Measurements from ENCODE around the gene NUDT3.
"Not testable (repeated sequence)": the region's sequence is repeated elsewhere in the genome, so short reads cannot be mapped to it uniquely, and the experiment has no call there.

The NUDT3 gene

DNA sequence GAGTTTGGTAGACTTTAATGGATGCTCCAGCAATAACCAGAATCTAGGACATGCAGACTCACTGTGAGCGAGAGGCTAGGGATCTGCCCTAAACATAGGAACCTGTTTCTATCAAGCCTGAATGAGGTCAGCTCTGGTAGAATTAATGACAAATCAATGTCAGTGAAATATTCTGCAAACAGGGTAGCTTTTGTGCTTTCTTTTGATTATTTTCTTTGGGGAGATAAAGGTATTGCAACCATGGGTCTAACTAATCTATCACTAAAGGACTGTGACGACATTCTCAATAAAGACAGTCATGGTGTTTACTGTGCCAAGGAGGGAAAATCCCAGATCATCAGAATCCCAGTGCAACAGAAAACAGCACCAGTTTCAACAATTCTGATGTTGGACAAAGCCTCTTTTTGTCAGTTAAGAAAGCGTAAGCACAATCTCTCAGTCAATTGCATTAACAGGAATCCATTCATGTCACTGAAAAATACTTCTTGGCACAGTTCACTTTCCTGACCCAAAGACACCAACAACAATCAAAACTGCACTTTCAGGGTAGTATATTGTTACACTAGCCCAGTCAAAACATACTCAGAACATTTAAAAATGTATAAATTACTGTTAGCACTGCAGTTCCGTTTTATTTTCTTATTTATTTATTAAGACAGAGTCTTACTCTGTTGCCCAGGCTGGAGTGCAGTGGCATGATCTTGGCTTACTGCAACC is 106.9 kb downstream of the NUDT3 start:
- DNase-seq (ENCODE audit: low spot score), result peak; percentile 93

DNA sequence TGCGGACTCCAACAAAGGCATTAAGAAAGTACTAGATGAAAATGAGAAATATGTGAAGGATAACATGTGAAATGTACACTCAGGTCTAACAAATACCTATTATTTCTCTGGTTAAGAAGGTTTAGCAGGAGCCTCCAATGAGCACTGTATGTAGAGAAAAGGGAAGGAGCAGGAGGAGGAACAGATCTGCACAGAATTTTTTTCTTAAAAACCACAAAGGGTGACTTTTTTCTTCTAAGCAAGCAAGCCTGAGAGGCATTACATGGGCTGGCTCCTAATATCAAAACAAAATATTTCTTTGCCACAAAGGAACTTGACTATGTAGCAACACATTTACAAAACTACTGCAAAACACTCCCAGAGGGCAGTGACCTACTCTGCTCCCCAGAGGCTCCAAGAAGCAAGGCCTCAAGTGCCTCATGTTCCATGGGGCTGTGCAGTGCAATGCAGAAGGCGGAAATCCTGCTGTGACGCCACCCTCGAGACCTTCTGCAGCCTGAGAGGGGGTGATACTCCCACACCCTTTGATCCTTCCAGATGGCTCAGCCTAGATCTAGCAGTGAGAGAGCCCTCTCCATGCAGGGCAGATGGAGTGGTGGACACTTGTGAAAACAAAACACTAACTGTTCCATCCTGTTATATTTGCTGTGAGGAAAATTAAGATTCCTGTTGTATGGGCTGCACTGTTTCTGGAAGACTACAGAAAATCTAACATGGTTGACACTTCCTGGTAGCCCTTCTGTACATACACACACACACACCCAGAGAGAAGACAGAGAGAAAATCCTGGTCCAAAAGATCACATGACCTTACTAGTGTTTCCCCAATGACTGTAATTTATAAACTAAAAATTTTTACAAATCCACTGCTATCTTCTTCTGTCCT is 107.7 kb downstream of the NUDT3 start:
- peak; percentile 79 for DNase-seq (ENCODE audit: low spot score)

DNA sequence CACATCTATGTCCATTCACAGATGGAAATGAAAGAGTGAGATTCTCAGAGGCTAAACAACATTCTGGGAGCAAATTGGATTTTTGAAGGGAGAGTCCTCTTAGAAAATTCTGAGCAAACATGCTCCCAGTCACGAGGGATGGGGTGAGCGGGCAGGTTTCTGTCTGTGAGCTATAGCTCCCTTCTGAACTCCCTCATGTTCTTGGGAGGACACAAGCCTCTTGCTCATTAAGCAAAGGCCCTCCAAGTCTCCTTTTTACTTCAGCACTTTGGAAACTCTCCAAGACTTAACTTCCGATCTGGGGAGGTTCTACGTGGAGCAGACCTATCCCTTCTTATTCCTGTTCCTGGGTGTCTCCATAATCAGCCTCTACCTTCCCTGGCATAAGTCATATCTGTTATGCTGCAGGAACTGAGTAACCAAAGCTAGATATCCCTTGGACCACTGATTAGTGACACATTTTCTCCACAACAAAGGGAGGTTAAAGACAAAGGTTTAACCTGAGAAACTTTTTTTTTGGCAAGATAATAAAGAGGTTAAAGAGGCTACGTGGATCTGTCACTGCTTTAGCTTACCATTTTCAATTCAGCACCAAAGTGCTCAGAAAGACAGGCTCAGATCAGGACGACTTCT is 110.7 kb downstream of the NUDT3 start:
- DNase-seq (ENCODE audit: low spot score), result no peak

DNA sequence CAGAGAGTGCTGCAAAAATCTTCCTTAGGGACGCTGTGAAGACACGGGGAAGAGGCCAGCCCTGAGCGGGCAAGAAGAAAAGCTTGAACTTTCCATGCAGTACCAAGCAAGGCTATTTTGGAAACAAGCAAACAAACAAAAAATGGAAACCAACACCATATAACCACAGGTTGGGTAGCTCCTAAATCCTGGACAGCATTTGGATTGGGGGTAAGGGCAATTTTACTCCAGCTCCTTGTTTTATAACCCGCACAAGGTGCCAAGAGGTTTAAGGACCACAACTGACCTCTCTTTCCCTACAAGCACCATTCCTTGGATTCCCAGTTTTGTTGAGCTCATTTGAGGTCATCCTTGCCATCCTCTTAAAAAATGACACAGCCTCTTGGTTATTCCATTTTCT is 112.3 kb downstream of the NUDT3 start:
- no peak for DNase-seq (ENCODE audit: low spot score)

DNA sequence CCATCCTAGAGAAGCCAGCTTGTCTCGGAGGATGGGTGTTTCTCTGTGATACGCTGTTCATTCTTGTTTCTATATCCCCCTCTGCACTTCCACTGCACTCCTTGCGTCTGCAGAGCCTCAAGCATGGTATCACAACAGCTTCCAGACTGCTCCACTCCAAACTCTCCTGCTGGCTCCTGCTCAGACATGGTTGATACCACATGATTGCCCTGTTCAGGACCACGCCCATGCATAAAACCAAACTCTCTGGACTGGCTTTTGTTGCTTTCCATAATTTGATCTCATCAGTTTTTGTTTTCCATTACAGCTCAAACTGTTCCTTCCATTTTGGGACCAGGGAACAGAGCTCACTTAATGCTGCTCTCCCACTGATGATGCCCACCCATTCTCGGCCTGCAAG is 113.6 kb downstream of the NUDT3 start:
- DNase-seq (ENCODE audit: low spot score), result no peak

DNA sequence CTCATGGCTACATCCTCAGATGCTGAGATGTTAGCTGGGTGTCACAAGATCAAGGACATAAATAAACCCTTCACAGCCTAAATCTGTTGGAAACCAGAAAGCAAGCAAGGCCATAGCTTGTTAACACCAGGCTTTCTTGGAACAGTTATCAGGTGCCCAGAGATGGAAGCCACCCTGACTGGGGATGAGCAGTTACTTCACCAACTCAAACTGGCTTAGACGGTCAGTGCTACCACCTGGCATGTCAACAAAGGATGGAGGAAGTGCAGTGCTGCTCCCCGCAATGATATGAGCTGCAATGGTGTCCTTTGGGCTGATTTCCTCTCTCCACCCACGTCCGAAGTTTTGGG is 114.7 kb downstream of the NUDT3 start:
- DNase-seq (ENCODE audit: low spot score), result no peak

DNA sequence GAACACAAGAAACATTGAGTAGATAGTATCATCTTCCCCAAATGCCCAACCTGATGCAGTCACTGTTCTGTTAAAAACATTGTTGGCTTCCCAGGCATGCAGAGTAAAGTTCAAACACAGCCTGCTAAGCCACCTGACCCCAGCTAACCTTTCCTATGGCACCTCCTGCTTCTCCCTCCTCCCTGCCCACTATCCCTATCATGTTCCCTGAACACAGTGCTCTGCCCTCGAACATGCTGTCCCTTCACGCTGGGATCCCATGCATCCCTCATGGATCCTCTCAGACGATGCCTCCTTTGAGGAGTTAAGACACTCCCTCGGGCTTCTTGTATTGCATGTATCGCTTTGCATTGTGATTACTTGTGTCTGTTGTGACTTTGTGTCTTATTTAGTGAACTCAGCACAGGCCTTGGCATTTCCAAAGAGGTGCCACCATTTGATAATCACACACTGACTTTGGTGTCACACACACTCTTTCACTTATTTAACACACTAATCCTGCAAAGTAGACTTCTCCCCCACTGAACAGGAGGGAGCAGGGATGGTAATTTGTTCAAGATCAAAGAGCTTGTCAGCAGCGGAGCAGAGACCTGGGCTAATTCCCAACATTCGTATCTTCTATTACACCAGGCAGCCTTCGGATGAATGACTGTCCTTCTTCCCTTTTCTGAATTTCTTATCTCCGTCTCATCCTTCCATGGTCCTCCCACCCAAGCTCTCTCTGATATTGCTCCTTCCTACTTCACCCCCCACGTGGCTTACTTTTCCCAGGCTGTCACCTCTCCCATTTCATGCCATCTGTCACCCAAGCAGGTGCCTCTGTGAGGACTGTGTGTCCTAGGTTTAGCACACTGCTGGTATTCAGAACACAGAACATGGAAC is 115.3 kb downstream of the NUDT3 start:
- DNase-seq (ENCODE audit: low spot score), result no peak

DNA sequence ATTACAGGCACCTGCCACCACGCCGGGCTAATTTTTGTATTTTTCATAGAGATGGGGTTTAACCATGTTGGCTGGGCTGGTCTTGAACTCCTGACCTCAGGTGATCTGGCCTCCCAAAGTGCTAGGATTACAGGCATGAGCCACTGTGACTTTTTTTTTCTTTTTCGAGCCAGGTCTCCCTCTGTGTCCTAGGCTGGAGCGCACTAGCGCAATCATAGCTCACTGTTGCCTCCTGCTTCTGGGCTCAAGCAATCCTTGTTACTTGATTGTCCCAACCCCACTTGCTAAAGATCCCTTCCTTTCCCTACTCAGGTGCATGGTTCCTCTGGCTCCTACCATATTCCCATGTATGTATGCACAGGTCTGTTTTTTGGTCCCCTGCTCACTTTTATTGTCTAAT is 116.3 kb downstream of the NUDT3 start:
- no peak for DNase-seq (ENCODE audit: low spot score)

DNA sequence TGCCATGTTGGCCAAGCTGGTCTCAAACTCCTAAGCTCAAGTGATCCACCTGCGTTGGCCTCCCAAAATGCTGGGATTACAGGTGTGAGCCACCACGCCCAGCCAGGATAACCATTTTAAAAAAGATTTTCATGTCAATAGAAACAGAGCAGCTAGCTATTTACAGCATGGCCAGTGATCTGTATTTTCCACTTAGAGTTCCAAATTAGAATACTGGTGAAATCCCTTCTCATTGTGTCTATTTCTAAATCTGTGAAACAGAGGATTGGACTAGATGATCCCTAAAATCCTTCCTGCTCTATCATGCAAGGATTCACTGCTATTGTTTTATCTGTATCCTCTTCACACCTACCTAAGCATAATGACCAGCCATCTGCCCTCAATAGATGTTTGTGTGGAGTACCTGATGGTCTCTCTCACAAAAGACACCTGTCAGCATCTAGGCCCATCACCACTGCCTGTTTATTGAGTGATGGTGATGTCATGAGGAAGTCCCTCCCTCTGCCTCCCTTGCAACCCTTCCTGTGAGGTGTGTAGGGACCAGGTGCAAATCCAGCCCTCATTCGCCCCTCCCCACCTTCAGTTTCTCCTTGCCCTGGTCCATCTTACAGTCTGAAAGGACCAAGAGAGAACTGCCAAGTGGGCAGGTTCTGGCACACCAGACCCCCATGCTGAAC is 117.2 kb downstream of the NUDT3 start:
- no peak for DNase-seq (ENCODE audit: low spot score)

DNA sequence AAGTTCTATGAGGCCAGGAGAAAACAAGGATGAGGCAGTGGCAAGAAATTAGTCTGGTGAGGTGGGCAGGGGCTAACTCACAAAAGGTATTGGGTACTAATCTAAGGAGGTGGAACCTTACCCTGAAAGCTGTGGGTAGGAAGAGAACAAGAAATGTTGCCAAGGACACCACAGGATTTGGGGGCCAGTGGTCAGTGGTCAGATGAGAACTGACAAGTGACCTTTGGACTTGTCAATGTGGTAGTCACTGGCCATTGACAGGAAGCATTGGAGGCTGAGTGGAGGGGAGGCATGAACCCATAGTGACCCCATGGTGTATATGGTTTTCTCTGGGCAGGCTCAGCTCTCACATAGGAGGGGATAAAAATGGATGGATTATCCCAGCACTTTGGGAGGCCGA is 118.3 kb downstream of the NUDT3 start:
- no peak for DNase-seq (ENCODE audit: low spot score)

DNA sequence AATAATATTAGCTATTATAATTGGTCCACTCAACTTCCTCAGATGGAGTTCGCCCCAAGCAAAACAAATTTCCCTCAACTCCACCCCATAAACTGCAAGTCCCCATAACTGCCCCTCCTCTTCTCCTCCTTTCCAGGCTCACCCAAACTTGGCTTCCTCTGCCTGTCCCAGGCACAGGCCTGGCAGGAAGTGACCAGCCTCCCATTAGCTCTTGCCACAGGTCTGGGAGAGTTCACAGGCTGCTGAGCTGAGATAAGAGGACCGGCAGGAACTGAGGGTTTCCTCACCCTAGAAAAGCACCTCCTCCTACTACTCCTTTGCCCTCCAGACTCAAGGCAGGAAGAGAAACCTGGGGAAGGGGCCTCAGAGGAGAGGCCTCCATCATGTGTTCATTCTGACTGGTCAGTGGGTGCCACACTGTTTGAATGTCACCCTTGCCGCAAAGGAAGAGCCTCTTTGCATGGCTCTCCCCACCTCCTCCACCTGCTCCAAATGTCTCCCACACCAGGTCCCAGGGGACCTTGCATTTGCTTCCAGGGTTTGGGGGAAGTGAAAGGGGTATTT is 119.1 kb downstream of the NUDT3 start:
- DNase-seq (ENCODE audit: low spot score), result no peak

DNA sequence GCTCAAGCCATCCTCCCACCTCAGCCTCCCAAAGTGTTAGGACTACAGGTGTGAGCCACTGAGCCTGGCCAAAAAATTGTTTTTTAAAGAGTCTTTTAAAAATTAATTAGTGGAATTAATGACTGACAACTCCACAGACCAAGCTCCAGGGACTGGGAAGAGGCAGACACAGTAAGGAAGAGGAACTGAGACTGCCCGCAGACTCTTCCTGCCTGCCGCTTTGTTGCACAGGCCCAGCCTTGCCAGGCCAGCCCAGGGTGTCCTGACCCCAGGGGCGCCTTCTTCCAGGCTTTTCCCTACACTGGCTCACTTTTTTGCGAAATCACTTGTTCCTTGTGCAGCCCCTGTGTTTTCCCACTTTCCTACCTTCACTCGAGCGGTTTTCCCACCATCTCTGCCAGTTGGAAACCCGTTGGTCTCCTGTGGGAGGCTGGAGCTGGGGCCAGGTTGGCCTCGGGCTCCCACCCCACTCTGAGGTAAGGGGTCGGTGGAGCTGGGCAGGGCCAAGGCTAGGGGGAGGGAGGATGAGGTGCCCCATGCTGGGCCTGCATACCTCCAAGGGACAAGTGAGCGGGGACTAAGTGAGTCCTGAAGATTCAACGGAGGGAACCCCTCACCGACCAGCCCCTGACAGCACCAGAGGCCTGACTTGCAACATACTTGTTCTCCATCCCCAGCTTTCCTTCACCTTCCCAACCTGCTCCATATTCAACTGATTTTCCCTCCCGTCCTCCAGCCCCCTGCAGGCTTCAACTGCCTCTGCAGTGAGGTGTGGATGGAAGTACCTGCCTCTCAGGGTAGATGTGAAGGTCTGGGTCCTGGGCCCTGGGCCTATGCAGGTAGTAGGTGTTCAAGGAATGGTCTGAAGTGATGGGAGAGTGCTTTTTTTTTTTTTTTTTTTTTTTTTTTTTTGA is 120.2 kb downstream of the NUDT3 start:
- DNase-seq (ENCODE audit: low spot score), result no peak

DNA sequence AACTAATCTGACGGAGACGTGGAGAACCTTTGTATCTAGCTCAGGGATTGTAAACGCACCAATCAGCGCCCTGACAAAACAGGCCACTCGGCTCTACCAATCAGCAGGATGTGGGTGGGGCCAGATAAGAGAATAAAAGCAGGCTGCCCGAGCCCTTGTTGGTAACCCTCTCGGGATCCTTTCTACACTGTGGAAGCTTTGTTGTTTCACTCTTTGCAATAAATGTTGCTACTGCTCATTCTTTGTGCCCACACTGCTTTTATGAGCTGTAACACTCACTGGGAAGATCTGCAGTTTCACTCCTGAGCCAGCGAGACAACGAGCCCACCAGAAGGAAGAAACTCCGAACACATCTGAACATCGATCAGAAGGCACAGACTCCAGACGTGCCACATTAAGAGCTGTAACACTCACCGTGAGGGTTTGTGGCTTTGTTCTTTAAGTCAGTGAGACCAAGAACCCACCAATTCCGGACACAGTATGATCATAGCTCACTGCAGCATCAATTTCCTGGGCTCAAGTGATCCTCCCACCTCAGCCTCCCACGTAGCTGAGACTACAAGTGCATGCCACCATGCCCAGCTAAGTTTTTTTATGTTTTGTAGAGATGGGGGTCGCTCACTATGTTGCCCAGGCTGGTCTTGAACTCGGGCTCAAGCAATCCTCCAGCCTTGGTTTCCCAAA is 122.7 kb downstream of the NUDT3 start:
- not testable (repeated sequence) for DNase-seq (ENCODE audit: low spot score)

DNA sequence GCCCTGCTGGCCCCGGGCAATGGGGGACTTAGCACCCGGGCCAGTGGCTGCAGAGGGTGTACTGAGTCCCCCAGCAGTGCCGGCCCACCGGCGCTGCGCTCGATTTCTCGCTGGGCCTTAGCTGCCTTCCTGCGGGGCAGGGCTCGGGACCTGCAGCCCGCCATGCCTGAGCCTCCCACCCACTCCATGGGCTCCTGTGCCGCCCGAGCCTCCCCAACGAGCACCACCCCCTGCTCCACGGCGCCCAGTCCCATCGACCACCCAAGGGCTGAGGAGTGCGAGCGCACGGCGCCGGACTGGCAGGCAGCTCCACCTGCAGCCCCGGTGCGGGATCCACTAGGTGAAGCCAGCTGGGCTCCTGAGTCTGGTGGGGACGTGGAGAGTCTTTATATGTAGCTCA is 123.3 kb downstream of the NUDT3 start:
- DNase-seq (ENCODE audit: low spot score), result not testable (repeated sequence)

DNA sequence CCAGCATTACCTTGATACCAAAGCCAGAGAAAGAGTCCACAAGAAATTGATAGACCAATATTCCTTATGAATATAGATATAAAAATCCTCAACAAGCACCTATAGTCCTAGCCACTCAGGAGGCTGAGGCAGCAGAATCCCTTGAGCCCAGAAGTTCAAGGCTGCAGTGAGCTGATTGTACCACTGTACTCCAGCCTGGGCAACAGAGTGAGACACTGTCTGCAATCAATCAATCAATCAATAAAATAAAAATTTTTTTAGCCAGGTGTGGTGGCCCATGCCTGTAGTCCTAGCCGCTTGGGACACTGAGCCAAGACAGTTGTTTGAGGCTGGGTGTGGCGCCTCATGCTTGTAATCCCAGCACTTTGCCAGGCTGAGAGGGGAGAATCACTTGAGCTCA is 124.7 kb downstream of the NUDT3 start:
- DNase-seq (ENCODE audit: low spot score), result no peak

DNA sequence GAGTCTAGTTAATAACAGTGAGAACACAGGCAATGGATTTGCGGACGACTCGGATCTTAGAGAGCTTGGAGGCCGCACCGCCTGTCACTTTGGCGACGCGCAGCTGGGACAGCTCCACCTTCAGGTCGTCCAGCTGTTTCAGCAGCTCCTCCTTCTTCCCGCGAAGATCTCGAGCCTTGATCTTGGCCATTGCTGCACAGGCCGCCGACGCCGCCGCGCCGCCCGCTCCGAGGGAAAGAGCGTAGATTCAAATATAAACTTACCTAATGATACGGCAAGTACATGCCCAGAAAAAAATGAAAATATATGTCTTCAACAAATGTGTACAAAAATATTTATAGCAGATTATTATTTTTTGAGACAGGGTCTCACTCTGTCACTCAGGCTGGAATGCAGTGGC is 129.0 kb downstream of the NUDT3 start:
- not testable (repeated sequence) for DNase-seq (ENCODE audit: low spot score)

DNA sequence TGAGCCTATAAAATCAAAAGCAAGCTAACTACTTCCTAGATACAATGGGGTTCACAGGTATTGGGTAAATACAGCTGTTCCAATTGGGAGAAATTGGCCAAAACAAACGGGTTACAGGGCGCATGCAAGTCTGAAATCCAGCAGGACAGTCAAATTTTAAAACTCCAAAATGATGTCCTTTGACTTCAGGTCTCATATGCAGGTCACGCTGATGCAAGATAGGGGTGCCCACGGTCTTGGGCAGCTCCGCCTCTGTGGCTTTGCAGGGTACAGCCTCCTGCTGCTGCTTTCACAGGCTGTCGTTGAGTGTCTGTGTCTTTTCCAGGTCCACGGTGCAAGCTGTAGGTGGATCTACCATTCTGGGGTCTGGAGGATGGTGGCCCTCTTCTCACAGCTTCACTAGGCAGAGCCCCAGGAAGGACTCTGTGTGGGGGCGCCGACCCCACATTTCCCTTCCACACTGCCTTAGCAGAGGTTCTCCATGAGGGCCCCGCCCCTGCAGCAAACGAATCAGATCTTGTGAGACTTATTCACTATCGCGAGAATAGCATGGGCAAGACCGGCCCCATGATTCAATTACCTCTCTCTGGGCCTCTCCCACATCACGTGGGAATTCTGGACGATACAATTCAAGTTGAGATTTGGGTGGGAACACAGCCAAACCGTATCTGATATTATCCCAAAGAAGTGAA is 131.7 kb downstream of the NUDT3 start:
- no peak for DNase-seq (ENCODE audit: low spot score)

DNA sequence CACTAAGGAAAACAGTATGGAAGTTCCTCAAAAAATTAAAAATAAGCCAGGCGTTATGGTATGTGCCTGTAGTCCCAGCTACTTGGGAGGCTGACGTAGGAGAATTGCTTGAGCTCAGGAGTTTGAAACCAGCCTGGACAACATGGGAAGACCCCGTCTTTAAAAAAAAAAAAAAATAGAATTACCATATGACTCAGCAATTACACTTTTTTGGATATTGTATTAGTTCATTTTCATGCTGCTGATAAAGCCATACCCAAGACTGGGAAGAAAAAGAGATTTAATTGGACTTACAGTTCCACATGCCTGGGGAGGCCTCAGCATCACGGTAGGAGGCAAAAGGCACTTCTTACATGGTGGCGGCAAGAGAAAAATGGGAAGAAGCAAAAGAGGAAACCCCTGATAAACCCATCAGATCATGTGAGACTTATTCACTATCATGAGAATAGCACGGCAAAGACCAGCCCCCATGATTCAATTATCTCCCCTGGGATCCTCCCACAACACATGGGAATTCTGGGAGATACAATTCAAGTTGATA is 132.9 kb downstream of the NUDT3 start:
- no peak for DNase-seq (ENCODE audit: low spot score)

DNA sequence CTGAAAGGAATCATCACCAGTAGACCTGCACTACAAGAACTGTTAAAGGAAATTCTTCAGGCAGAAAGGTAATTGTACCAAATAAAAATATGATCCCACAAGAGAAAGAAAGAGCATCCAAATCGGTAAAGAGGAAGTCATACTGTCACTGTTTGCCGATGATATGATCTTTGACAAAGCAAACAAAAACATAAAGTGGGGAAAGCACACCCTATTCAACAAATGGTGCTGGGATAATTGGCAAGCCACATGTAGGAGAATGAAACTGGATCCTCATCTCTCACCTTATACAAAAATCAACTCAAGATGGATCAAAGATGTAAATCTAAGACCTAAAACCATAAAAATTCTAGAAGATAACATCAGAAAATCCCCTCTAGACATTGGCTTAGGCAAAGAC is 140.1 kb downstream of the NUDT3 start:
- DNase-seq (ENCODE audit: low spot score), result not testable (repeated sequence)
